Breast epithelium (tissue), 3 donors: ENCODE data around the gene NTSR1.

ENCODE experiments used
- POLR2AphosphoS5 ChIP-seq, 3 donors: sonication (generic); formaldehyde crosslinking; IDR thresholded peaks; one replicate each; pipeline ENCODE4 v1.6.1; 2017; ENCODE audit warnings: antibody characterized with exemption in 3 of 3
- TF ChIP-seq, protein P1 (sequence below), 3 donors: fragments of 450-650 bp; IDR thresholded peaks; one replicate each; pipeline ENCODE4 v1.5.1; 2016 to 2017; ENCODE audit warnings: antibody characterized with exemption in 3 of 3, mild to moderate bottlenecking in 3 of 3, moderate library complexity in 3 of 3

DNA sequence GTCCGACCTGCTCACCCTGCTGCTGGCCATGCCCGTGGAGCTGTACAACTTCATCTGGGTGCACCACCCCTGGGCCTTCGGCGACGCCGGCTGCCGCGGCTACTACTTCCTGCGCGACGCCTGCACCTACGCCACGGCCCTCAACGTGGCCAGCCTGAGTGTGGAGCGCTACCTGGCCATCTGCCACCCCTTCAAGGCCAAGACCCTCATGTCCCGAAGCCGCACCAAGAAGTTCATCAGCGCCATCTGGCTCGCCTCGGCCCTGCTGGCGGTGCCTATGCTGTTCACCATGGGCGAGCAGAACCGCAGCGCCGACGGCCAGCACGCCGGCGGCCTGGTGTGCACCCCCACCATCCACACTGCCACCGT, 885 bp downstream of the NTSR1 start:
- TF ChIP-seq, protein P1, sequence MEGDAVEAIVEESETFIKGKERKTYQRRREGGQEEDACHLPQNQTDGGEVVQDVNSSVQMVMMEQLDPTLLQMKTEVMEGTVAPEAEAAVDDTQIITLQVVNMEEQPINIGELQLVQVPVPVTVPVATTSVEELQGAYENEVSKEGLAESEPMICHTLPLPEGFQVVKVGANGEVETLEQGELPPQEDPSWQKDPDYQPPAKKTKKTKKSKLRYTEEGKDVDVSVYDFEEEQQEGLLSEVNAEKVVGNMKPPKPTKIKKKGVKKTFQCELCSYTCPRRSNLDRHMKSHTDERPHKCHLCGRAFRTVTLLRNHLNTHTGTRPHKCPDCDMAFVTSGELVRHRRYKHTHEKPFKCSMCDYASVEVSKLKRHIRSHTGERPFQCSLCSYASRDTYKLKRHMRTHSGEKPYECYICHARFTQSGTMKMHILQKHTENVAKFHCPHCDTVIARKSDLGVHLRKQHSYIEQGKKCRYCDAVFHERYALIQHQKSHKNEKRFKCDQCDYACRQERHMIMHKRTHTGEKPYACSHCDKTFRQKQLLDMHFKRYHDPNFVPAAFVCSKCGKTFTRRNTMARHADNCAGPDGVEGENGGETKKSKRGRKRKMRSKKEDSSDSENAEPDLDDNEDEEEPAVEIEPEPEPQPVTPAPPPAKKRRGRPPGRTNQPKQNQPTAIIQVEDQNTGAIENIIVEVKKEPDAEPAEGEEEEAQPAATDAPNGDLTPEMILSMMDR (IDR thresholded peaks at IDR 0.05), result no peak
- no peak for TF ChIP-seq POLR2AphosphoS5 (IDR thresholded peaks at IDR 0.05)
